Natural killer cell (primary cell): ENCODE results near the gene PARD6B. TPM values are rescaled to one million over a fixed set of nuclear protein-coding genes. Genes with fewer than 3 reads are reported as not detected.

Source experiments
- ATAC-seq, 3 donors: fragments of 150-1000 bp in 2 of 3; fragments of 200-7000 bp in 1 of 3; cut with Tn5 transposase; 1 replicate in 1 of 3; 2 replicates in 2 of 3; pipeline ENCODE4 v1.10.0; 2021; ENCODE audit warnings: mild to moderate bottlenecking in 2 of 3, moderate library complexity in 2 of 3
- DNase-seq, 2 donors: peaks; one replicate each; pipeline versions ENCODE4 v3.0.0 to v3.0.0-alpha.2; 2013 to 2021; ENCODE audit warnings: mixed read lengths in 1 of 2
- H3K27ac ChIP-seq: one replicate; pipeline ENCODE4 v1.5.1; 2013; ENCODE audit warnings: mild to moderate bottlenecking, low read length
- H3K27me3 ChIP-seq: one replicate; pipeline ENCODE4 v1.6.1; 2013; ENCODE audit warnings: low read length; ENCODE audit not compliant: control insufficient read depth, insufficient read depth
- H3K36me3 ChIP-seq: one replicate; pipeline ENCODE4 v1.6.1; 2013; ENCODE audit warnings: low read length; ENCODE audit not compliant: control insufficient read depth, insufficient read depth
- H3K4me1 ChIP-seq: one replicate; pipeline ENCODE4 v1.6.1; 2013; ENCODE audit warnings: low read length; ENCODE audit not compliant: control insufficient read depth, insufficient read depth
- H3K4me3 ChIP-seq: one replicate; pipeline ENCODE4 v1.5.1; 2013; ENCODE audit warnings: low read length
- H3K9me3 ChIP-seq: one replicate; pipeline ENCODE4 v1.6.1; 2013; ENCODE audit warnings: low read length; ENCODE audit not compliant: control insufficient read depth, insufficient read depth
- H3K27ac Mint-ChIP-seq, 2 donors: one replicate each; pipeline ENCODE4 v1.8.0; 2022; ENCODE audit warnings: mild to moderate bottlenecking in 2 of 2, mixed read lengths in 2 of 2, moderate library complexity in 1 of 2
- H3K27me3 Mint-ChIP-seq, 2 donors: one replicate each; pipeline ENCODE4 v1.8.0; 2022; ENCODE audit warnings: low read depth in 2 of 2, mixed read lengths in 2 of 2
- H3K36me3 Mint-ChIP-seq: one replicate; pipeline ENCODE4 v1.8.0; 2022; ENCODE audit warnings: mixed read lengths
- H3K4me1 Mint-ChIP-seq, 2 donors: one replicate each; pipeline ENCODE4 v1.8.0; 2022; ENCODE audit warnings: mixed read lengths in 2 of 2
- H3K4me3 Mint-ChIP-seq: one replicate; pipeline ENCODE4 v1.8.0; 2022; ENCODE audit warnings: mild to moderate bottlenecking, moderate library complexity, mixed read lengths
- H3K9me3 Mint-ChIP-seq, 2 donors: one replicate each; pipeline ENCODE4 v1.8.0; 2022; ENCODE audit warnings: mixed read lengths in 2 of 2
- WGBS: methylation state at CpG from one replicate; pipeline ENCODE4 v1.1.7; 2013; ENCODE audit warnings: missing lambda C conversion rate; ENCODE audit not compliant: insufficient coverage; 5-methylcytosine and 5-hydroxymethylcytosine counted together
- intact Hi-C: fragments of 100-400 bp; cut with micrococcal nuclease; formaldehyde crosslinking; loops from one replicate; pipeline ENCODE4 v1.14.2; 2022
- total RNA-seq, 4 donors: library from RNA; stranded (reverse); fragments of 120-200 nt in 1 of 4; gene quantifications; one replicate each; pipeline versions ENCODE4 v1.2.3 to v1.2.4, GENCODE V29; 2013 to 2022
- TF ChIP-seq, protein P1 (sequence below): fragments of 200-600 bp; IDR thresholded peaks from one replicate; pipeline ENCODE4 v1.8.0; 2022; ENCODE audit warnings: antibody characterized with exemption

The PARD6B gene, protein sequence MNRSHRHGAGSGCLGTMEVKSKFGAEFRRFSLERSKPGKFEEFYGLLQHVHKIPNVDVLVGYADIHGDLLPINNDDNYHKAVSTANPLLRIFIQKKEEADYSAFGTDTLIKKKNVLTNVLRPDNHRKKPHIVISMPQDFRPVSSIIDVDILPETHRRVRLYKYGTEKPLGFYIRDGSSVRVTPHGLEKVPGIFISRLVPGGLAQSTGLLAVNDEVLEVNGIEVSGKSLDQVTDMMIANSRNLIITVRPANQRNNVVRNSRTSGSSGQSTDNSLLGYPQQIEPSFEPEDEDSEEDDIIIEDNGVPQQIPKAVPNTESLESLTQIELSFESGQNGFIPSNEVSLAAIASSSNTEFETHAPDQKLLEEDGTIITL
- total RNA-seq = 1 to 10 TPM; 1.5 to 5.0 (median 4.1) TPM
- 4.4 TPM for total RNA-seq (2013)

DNA sequence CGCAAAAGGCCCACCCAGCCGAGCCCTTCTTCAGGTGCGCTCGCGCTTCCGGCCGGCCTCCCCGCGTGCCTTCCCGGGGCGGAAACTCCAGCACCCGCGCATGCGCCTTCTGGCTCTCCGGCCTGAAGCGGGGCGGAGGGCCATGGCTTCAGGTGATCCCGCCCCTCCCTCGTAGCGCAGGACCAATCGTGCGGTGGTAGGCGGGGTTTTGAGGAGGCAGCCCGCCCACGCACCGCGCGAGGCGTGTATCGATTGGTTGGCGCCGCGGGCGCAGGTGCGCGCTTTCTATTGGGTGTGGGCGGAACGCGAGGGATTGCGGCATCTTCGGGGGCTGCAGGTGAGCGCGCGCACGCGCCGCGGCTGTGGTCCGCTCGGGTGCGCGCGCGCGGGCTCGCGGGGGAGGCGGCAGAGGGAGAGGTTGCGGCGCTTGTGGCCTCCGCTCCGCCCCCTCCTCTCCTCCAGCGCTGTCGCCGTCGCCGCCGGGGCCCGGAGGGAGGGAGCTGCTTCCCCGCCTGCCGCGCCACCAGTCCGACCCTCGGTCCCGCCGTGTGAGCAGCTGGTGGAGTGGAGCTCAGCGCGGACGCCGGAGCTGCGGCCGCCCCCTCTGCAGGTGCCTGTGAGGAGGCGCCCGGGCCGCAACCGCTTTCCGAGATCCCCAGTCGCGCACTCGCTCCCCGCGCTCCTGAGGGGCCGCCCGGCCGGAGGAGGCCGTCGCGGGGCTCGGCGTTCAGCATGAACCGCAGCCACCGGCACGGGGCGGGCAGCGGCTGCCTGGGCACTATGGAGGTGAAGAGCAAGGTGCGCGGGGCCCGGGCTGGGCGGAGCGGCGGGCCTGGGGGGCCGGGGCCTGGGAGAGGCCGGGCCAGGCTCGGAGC lies at the start of gene PARD6B:
Gene PARD6B (plus strand): TSS at position 526 of the 875 bp plus-strand sequence. CDS start 207 bp downstream, at position 733.
- H3K27me3 Mint-ChIP-seq = peaks cover 0 to 6% of the 10 kb centered on the region in 2 donors
- peak within 1 kb of the TSS; percentile 91 for H3K4me3 Mint-ChIP-seq
- TF ChIP-seq, protein P1, sequence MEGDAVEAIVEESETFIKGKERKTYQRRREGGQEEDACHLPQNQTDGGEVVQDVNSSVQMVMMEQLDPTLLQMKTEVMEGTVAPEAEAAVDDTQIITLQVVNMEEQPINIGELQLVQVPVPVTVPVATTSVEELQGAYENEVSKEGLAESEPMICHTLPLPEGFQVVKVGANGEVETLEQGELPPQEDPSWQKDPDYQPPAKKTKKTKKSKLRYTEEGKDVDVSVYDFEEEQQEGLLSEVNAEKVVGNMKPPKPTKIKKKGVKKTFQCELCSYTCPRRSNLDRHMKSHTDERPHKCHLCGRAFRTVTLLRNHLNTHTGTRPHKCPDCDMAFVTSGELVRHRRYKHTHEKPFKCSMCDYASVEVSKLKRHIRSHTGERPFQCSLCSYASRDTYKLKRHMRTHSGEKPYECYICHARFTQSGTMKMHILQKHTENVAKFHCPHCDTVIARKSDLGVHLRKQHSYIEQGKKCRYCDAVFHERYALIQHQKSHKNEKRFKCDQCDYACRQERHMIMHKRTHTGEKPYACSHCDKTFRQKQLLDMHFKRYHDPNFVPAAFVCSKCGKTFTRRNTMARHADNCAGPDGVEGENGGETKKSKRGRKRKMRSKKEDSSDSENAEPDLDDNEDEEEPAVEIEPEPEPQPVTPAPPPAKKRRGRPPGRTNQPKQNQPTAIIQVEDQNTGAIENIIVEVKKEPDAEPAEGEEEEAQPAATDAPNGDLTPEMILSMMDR = no peak
- intact Hi-C loops = no loop called here
- WGBS = under 1% methylated on average over 114 of the region's 114 CpGs
- Histone ChIP-seq H3K4me3 (peak within 1 kb of the TSS; percentile 48), H3K4me1 (peaks cover 14% of the 10 kb centered on the region), H3K27ac (no peak within 1 kb of the TSS), H3K27me3 (no peaks in the 10 kb centered on the region), H3K36me3 (no peaks in the 10 kb centered on the region), H3K9me3 (no peaks in the 10 kb centered on the region)
- H3K27ac Mint-ChIP-seq = peak within 1 kb of the TSS; percentile 29 to 87
- DNase-seq (peak; percentile 95 to 100), ATAC-seq (peak; percentile 95 to 99 (median 95))
- no peaks in the 10 kb centered on the region for H3K9me3 Mint-ChIP-seq
- no peaks in the 10 kb centered on the region for H3K36me3 Mint-ChIP-seq
- peaks cover 7 to 14% of the 10 kb centered on the region in 2 donors for H3K4me1 Mint-ChIP-seq

DNA sequence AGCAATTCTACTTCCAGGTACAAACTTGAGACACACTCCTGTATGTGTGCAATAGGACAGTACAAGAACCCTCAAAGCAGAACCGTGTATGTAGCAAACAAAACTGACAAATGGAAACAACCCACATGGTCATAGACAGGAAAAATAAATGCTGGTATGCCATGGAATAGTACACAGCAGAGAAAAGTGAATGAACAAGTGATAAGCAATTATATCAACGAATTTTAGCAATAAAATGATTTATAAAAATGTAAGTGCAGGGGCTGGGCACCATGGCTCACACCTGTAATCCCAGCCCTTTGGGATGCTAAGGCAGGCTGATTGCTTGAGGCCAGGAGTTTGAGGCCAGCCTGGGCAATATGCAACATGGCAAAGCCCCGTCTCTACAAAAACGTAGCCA lies 49.3 kb upstream of the PARD6B start:
- ATAC-seq (no peak), DNase-seq (no peak)
- H3K27me3 ChIP-seq = no peaks in the 10 kb centered on the region
- Mint-ChIP-seq H3K27me3 (peaks cover 2 to 4% of the 10 kb centered on the region in 2 donors), H3K27ac (no peak overlapping the region), H3K4me1 (no peaks in the 10 kb centered on the region), H3K9me3 (no peaks in the 10 kb centered on the region), H3K4me3 (no peak overlapping the region), H3K36me3 (no peaks in the 10 kb centered on the region)
- intact Hi-C loops = no loop called here
- no peak overlapping the region for H3K4me3 ChIP-seq
- TF ChIP-seq, protein P1 = no peak
- H3K27ac ChIP-seq = no peak overlapping the region
- H3K9me3 ChIP-seq = no peaks in the 10 kb centered on the region
- H3K4me1 ChIP-seq = no peaks in the 10 kb centered on the region
- 86% methylated on average over 4 of the region's 4 CpGs for WGBS
- no peaks in the 10 kb centered on the region for H3K36me3 ChIP-seq

DNA sequence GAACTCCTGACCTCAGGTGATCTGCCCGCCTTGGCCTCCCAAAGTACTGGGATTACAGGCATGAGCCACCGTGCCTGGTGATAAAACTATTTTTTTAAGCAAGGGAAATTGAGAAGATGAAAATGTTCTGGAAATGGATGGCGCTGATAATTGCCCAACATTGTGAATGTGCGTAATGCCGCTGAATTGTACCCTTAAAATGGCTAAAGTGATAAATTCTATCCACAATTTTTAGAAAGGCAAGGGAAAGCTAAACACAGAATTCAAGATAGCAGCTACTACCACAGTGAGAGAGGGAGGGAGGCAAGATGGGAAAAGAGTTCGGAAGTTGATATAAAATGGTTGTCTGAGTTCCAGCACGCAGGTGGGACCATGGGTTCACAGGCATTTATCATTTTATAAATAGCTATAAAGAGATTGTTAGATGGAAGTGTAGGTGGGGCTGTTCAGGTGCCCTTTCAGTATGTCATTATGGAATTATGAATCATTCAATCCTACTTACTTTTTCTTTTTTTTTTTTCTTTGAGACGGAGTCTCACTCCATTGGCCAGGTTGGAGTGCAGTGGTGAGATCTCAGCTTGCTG lies 48.3 kb upstream of the PARD6B start:
- ATAC-seq = no peak
- no peak overlapping the region for H3K4me3 Mint-ChIP-seq
- H3K27me3 Mint-ChIP-seq = peaks cover 4 to 6% of the 10 kb centered on the region in 2 donors
- H3K36me3 Mint-ChIP-seq = no peaks in the 10 kb centered on the region
- no peaks in the 10 kb centered on the region for H3K9me3 Mint-ChIP-seq
- intact Hi-C loops = no loop called here
- no peak overlapping the region for H3K27ac Mint-ChIP-seq
- TF ChIP-seq, protein P1 = no peak
- 92% methylated on average over 8 of the region's 8 CpGs for WGBS
- Histone ChIP-seq H3K36me3 (no peaks in the 10 kb centered on the region), H3K4me1 (no peaks in the 10 kb centered on the region), H3K27me3 (no peaks in the 10 kb centered on the region), H3K9me3 (no peaks in the 10 kb centered on the region), H3K27ac (no peak overlapping the region), H3K4me3 (no peak overlapping the region)
- no peaks in the 10 kb centered on the region for H3K4me1 Mint-ChIP-seq
- DNase-seq = no peak
